Upper lobe of left lung (tissue), 4 donors: ENCODE results near the gene SNU13.

Experiments used
- EP300 ChIP-seq, 4 donors: sonication (generic); formaldehyde crosslinking; IDR thresholded peaks; one replicate each; pipeline ENCODE4 v1.5.1; 2017; ENCODE audit warnings: antibody characterized with exemption in 4 of 4, control low read depth in 2 of 4
- TF ChIP-seq, protein P1 (sequence below), 6 experiments: fragments of 450-650 bp in 4 of 6; fragments of 200-600 bp in 2 of 6; sonication (generic) in 2 of 6; IDR thresholded peaks; one replicate each; pipeline ENCODE4 v1.5.1; 2016 to 2019; ENCODE audit warnings: antibody characterized with exemption in 6 of 6

DNA sequence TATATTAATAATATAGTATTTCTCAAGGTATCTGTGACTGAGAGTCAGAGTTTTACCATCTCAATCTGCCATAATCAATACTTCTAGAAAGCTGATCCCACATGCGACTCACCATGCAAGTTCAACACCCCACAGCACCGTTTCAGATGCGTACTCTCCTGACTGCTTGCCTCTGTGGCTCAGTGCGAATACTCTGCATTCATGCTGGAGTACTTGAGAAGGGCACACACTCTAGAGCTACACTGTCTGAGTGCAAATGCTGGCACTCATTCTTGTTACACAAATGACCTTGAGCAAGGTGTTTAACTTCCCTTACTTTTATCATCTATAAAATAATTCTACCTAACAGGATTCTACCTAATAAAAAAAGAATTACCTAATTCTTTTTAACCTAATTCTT, 12.5 kb downstream of the SNU13 start:
- no peak for TF ChIP-seq EP300 (IDR thresholded peaks at IDR 0.05)
- TF ChIP-seq, protein P1, sequence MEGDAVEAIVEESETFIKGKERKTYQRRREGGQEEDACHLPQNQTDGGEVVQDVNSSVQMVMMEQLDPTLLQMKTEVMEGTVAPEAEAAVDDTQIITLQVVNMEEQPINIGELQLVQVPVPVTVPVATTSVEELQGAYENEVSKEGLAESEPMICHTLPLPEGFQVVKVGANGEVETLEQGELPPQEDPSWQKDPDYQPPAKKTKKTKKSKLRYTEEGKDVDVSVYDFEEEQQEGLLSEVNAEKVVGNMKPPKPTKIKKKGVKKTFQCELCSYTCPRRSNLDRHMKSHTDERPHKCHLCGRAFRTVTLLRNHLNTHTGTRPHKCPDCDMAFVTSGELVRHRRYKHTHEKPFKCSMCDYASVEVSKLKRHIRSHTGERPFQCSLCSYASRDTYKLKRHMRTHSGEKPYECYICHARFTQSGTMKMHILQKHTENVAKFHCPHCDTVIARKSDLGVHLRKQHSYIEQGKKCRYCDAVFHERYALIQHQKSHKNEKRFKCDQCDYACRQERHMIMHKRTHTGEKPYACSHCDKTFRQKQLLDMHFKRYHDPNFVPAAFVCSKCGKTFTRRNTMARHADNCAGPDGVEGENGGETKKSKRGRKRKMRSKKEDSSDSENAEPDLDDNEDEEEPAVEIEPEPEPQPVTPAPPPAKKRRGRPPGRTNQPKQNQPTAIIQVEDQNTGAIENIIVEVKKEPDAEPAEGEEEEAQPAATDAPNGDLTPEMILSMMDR (IDR thresholded peaks at IDR 0.05), result no peak
